Activated B cell treated with CpG ODN at 0.5 μM for 24 hours (primary cell): ENCODE data around the gene IMPDH2. TPM values are rescaled to one million over a fixed set of nuclear protein-coding genes. Genes with fewer than 3 reads are reported as not detected.

Source experiments
- ATAC-seq: fragments of 200-7000 bp; cut with Tn5 transposase; one replicate; pipeline ENCODE4 v1.10.0; 2021; ENCODE audit warnings: low read depth, mild to moderate bottlenecking, moderate library complexity
- CTCF ChIA-PET: fragments of 350-600 bp; sonication (Branson Sonifier 250); formaldehyde crosslinking; loops from one replicate; lab custom pipeline; 2021; ENCODE audit warnings: antibody characterized with exemption; lab: Charles Lee
- POLR2A ChIA-PET: fragments of 350-600 bp; sonication (Branson Sonifier 250); formaldehyde crosslinking; loops from one replicate; lab custom pipeline; 2021; ENCODE audit warnings: antibody characterized with exemption; lab: Charles Lee
- DNase-seq: peaks from one replicate; pipeline ENCODE4 v3.0.0; 2022
- H3K27ac Mint-ChIP-seq: one replicate; pipeline ENCODE4 v1.8.0; 2020; ENCODE audit warnings: mixed read lengths
- H3K27me3 Mint-ChIP-seq: one replicate; pipeline ENCODE4 v1.8.0; 2021; ENCODE audit warnings: mixed read lengths
- H3K36me3 Mint-ChIP-seq: one replicate; pipeline ENCODE4 v1.8.0; 2021; ENCODE audit warnings: low read depth, mixed read lengths
- H3K4me1 Mint-ChIP-seq: one replicate; pipeline ENCODE4 v1.8.0; 2021; ENCODE audit warnings: mixed read lengths
- H3K4me3 Mint-ChIP-seq: one replicate; pipeline ENCODE4 v1.8.0; 2020; ENCODE audit warnings: mild to moderate bottlenecking, mixed read lengths
- H3K9me3 Mint-ChIP-seq: one replicate; pipeline ENCODE4 v1.8.0; 2020; ENCODE audit warnings: mixed read lengths
- intact Hi-C: fragments of 100-400 bp; cut with micrococcal nuclease; formaldehyde crosslinking; loops from one replicate; pipeline ENCODE4 v1.15.1; 2024
- total RNA-seq: library from RNA; stranded (reverse); gene quantifications from 2 replicates; pipeline ENCODE4 v1.2.3, GENCODE V29; 2022
- TF ChIP-seq, protein P1 (sequence below): fragments of 200-600 bp; IDR thresholded peaks from one replicate; pipeline ENCODE4 v1.8.0; 2022; ENCODE audit warnings: antibody characterized with exemption, mild to moderate bottlenecking

The IMPDH2 gene
- total RNA-seq, 1 donor from 2014 or later, result 387 TPM

DNA sequence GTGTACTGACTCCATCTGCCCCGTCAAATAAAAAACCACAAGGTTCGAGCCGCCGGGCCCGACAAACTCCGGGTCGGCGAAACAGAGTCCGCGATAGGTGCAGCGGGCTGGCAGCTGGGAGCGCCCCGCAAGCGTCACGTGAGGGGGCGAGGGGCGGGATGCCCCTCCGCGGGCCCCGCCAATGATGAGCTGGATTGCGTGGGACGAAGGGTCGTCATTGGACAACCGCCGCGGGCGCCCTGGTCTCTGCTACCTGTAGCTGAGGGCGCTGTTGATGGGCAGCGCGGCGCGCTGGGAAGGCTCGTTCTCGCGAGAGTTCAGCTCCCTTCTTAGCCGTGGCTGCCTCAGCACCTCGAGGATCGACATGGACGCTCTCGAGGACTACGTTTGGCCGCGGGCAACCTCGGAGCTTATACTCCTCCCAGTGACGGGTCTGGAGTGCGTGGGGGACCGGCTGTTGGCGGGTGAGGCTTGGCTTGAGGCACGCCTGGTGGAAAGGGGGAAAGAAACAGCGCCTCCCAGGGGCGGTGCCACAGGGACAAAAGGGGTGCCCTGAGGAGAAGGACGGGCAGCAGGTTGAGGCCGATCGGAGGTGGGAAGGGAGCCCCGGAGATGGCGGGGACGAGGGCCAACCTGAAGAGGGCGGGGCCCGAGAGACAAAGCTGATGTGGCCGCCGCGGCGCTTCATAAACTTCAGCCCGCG is 22.0 kb downstream of the IMPDH2 start, which contains the start of gene WDR6:
TSS of gene WDR6 (plus strand) at position 324 of the 703 bp plus-strand sequence. CDS start at position 365, 41 bp downstream.
- no peaks in the 10 kb centered on the region for H3K27me3 Mint-ChIP-seq
- H3K4me3 Mint-ChIP-seq, result peak within 1 kb of the TSS; percentile 100
- peak; percentile 89 for ATAC-seq
- no peaks in the 10 kb centered on the region for H3K9me3 Mint-ChIP-seq
- TF ChIP-seq, protein P1, sequence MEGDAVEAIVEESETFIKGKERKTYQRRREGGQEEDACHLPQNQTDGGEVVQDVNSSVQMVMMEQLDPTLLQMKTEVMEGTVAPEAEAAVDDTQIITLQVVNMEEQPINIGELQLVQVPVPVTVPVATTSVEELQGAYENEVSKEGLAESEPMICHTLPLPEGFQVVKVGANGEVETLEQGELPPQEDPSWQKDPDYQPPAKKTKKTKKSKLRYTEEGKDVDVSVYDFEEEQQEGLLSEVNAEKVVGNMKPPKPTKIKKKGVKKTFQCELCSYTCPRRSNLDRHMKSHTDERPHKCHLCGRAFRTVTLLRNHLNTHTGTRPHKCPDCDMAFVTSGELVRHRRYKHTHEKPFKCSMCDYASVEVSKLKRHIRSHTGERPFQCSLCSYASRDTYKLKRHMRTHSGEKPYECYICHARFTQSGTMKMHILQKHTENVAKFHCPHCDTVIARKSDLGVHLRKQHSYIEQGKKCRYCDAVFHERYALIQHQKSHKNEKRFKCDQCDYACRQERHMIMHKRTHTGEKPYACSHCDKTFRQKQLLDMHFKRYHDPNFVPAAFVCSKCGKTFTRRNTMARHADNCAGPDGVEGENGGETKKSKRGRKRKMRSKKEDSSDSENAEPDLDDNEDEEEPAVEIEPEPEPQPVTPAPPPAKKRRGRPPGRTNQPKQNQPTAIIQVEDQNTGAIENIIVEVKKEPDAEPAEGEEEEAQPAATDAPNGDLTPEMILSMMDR, result no peak
- peak within 1 kb of the TSS; percentile 99 for H3K27ac Mint-ChIP-seq
- peaks cover 21% of the 10 kb centered on the region for H3K4me1 Mint-ChIP-seq
- ChIA-PET CTCF (interaction anchor here (0.6 to 2.5 kb wide), 13 partner anchors 9 to 87 kb away, joined by 3 to 30 read pairs (median 4); partner anchors contain the start of genes DALRD3, IMPDH2, NDUFAF3 and P4HTM), POLR2A (interaction anchor here (0.5 to 9.9 kb wide), 24 partner anchors 15 to 1876 kb away, joined by 3 to 372 read pairs (median 4); partner anchors contain the start of genes ARIH2, DAG1, DALRD3 and IMPDH2)
- H3K36me3 Mint-ChIP-seq, result peaks cover 22% of the 10 kb centered on the region
- DNase-seq, result peak; percentile 91
- intact Hi-C loops, result loop anchor here (1.0 to 5.0 kb wide), 9 partner anchors 14 to 665 kb away; partner anchors contain the start of genes APEH, IMPDH2, IP6K2 and P4HTM

- POLR2A ChIA-PET, result interaction anchor here (0.5 to 9.9 kb wide), 24 partner anchors 15 to 1875 kb away, joined by 3 to 372 read pairs (median 6); partner anchors contain the start of genes ARIH2, DAG1, DALRD3 and IMPDH2
Observed at GRCh38 chr3:49006408-49007067, 22.7 kb downstream of the IMPDH2 start.

GRCh38 chr3:49005998-49006397 is 23.2 kb downstream of the IMPDH2 start:
- ChIA-PET POLR2A (interaction anchor here (0.5 to 9.9 kb wide), 6 partner anchors 15 to 150 kb away, joined by 4 to 372 read pairs (median 25); partner anchors contain the start of genes ARIH2, DALRD3, IMPDH2 and NDUFAF3), CTCF (interaction anchor here (2.0 to 2.5 kb wide), 3 partner anchors 14 to 17 kb away, joined by 5 to 30 read pairs (median 11); partner anchors contain the start of genes NDUFAF3 and P4HTM)
- Mint-ChIP-seq H3K36me3 (peaks cover 13% of the 10 kb centered on the region), H3K4me3 (peak overlapping the region; percentile 100), H3K27me3 (no peaks in the 10 kb centered on the region), H3K9me3 (no peaks in the 10 kb centered on the region), H3K4me1 (peaks cover 21% of the 10 kb centered on the region), H3K27ac (no peak overlapping the region)
- intact Hi-C loops, result loop anchor here (5.0 kb wide), 3 partner anchors 336 to 666 kb away; partner anchors contain the start of genes APEH, PFKFB4 and USP4
- TF ChIP-seq, protein P1, result no peak
- ATAC-seq (no peak), DNase-seq (no peak)

More at GRCh38 chr3:49006408-49007067, 22.7 kb downstream of the IMPDH2 start:
- no peaks in the 10 kb centered on the region for H3K9me3 Mint-ChIP-seq
- TF ChIP-seq, protein P1, result no peak
- peak overlapping the region; percentile 100 for H3K4me3 Mint-ChIP-seq
- H3K36me3 Mint-ChIP-seq, result peaks cover 16% of the 10 kb centered on the region
- peak overlapping the region; percentile 99 for H3K27ac Mint-ChIP-seq
- DNase-seq (no peak), ATAC-seq (no peak)
- no peaks in the 10 kb centered on the region for H3K27me3 Mint-ChIP-seq
- CTCF ChIA-PET, result interaction anchor here (0.6 to 2.5 kb wide), 13 partner anchors 10 to 88 kb away, joined by 3 to 30 read pairs (median 4); partner anchors contain the start of genes DALRD3, IMPDH2, NDUFAF3 and P4HTM
- intact Hi-C loops, result loop anchor here (1.0 to 5.0 kb wide), 9 partner anchors 15 to 666 kb away; partner anchors contain the start of genes APEH, IMPDH2, IP6K2 and P4HTM
- H3K4me1 Mint-ChIP-seq, result peaks cover 21% of the 10 kb centered on the region

- ATAC-seq (no peak), DNase-seq (no peak)
- TF ChIP-seq, protein P1, result no peak
- Mint-ChIP-seq H3K27me3 (no peaks in the 10 kb centered on the region), H3K4me3 (no peak overlapping the region), H3K36me3 (peaks cover 12% of the 10 kb centered on the region), H3K9me3 (no peaks in the 10 kb centered on the region), H3K4me1 (peaks cover 21% of the 10 kb centered on the region), H3K27ac (no peak overlapping the region)
- ChIA-PET CTCF (interaction anchor here (0.5 to 2.0 kb wide), 5 partner anchors 11 to 116 kb away, joined by 3 to 5 read pairs (median 3); partner anchors contain the start of genes NDUFAF3 and P4HTM), POLR2A (interaction anchor here (0.9 to 9.9 kb wide), 3 partner anchors 14 to 88 kb away, joined by 4 to 372 read pairs (median 58); partner anchors contain the start of genes DALRD3, IMPDH2, NDUFAF3 and P4HTM)
- intact Hi-C loops, result loop anchor here (5.0 kb wide), 3 partner anchors 337 to 667 kb away; partner anchors contain the start of genes APEH, PFKFB4 and USP4
Observed at GRCh38 chr3:49005303-49005680, 23.9 kb downstream of the IMPDH2 start.
